ENCODE measurements around the gene CLDN16.

The CLDN16 gene

DNA sequence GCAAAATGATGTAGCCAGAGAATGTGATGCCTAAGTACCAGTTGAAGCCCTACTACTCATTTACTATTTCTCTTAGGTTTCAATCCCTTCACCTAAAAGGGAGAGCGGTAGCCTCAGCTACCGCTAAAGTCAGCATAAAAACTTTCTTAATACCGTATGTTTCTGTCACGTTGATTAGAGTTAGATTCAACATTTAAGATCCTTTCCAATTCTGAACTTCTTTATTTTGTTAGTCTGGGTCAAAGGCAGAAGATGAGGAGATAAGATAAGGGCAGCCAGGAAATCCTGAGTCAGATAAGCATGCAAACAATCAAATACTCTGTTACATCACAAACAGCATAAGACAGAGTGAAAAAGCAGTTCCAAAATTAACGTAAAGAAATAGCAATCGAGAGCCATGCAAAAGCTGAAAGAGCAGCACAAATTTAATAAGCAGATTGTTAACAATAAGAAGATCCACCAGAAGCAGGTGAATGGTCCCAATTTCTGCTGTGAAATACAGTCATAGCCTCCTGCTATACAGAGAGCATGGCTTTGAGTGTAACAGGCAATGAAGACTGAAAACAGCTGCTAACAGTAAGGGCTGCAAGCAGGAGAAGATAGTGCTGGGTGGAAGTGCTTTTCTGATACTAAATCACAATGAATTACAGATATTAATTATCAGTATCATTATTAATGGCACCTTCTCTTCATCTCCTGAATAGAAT, 58.8 kb downstream of the CLDN16 start:
- Histone ChIP-seq H2BK15ac (ENCODE audit: low read depth, poor library complexity, severe bottlenecking) (no peak overlapping the region), H3K14ac (ENCODE audit: low read length in 2 of 2) (no peak overlapping the region), H3K79me1 (replicated peaks; ENCODE audit: low read length, poor library complexity, severe bottlenecking) (no peaks in the 10 kb centered on the region), H3K27me3 (ENCODE audit: control insufficient read depth in 1 of 2, insufficient read depth in 1 of 2, low read length in 2 of 2) (no peaks in the 10 kb centered on the region), H4K91ac (ENCODE audit: low read length) (no peak overlapping the region), H3K9me3 (ENCODE audit: control insufficient read depth, low read length) (no peaks in the 10 kb centered on the region), H2BK5ac (ENCODE audit: low read depth, low read length, poor library complexity, severe bottlenecking) (no peak overlapping the region), H2BK12ac (ENCODE audit: low read length in 2 of 2) (peak overlapping the region in 1 of 2 experiments; percentile 15), H3K4me1 (ENCODE audit: control insufficient read depth, insufficient read depth, low read depth, low read length) (no peaks in the 10 kb centered on the region), H3K23ac (ENCODE audit: low read length in 2 of 2) (no peak overlapping the region), H3K4me3 (ENCODE audit: insufficient read depth in 1 of 2, low read depth in 1 of 2, low read length in 2 of 2) (no peak overlapping the region), H3K9ac (ENCODE audit: low read length) (no peak overlapping the region), H2AFZ (ENCODE audit: low read depth, low read length) (no peak overlapping the region), H4K8ac (ENCODE audit: low read length) (no peak overlapping the region), H3K4me2 (ENCODE audit: low read length, poor library complexity, severe bottlenecking) (no peak overlapping the region), H2AK5ac (ENCODE audit: low read length, severe bottlenecking) (no peak overlapping the region), H2BK120ac (ENCODE audit: low read depth, low read length) (no peak overlapping the region), H3K18ac (ENCODE audit: low read depth in 1 of 2, low read length in 2 of 2) (no peak overlapping the region), H3K27ac (ENCODE audit: low read length, poor library complexity, severe bottlenecking) (no peak overlapping the region), H3K4ac (ENCODE audit: low read depth in 1 of 2, low read length in 2 of 2) (no peak overlapping the region), H3K36me3 (ENCODE audit: control insufficient read depth in 1 of 2, insufficient read depth in 2 of 2, low read depth in 1 of 2, low read length in 2 of 2) (no peaks in the 10 kb centered on the region)
- peak; percentile 31 for DNase-seq
- WGBS: 83% methylated on average over 4 of the region's 6 CpGs

GRCh38 chr3:190448256-190448655, 60.3 kb downstream of the CLDN16 start:
- Histone ChIP-seq H3K4me1 (ENCODE audit: control insufficient read depth, insufficient read depth, low read depth, low read length) (no peaks in the 10 kb centered on the region), H2AFZ (ENCODE audit: low read depth, low read length) (no peak overlapping the region), H2BK15ac (ENCODE audit: low read depth, poor library complexity, severe bottlenecking) (no peak overlapping the region), H2BK12ac (ENCODE audit: low read length in 2 of 2) (no peak overlapping the region), H2AK5ac (ENCODE audit: low read length, severe bottlenecking) (no peak overlapping the region), H4K91ac (ENCODE audit: low read length) (no peak overlapping the region), H3K18ac (ENCODE audit: low read depth in 1 of 2, low read length in 2 of 2) (no peak overlapping the region), H3K9ac (ENCODE audit: low read length) (no peak overlapping the region), H3K23ac (ENCODE audit: low read length in 2 of 2) (no peak overlapping the region), H3K4ac (ENCODE audit: low read depth in 1 of 2, low read length in 2 of 2) (no peak overlapping the region), H3K4me3 (ENCODE audit: insufficient read depth in 1 of 2, low read depth in 1 of 2, low read length in 2 of 2) (no peak overlapping the region), H2BK5ac (ENCODE audit: low read depth, low read length, poor library complexity, severe bottlenecking) (no peak overlapping the region), H4K8ac (ENCODE audit: low read length) (no peak overlapping the region), H3K4me2 (ENCODE audit: low read length, poor library complexity, severe bottlenecking) (no peak overlapping the region), H2BK120ac (ENCODE audit: low read depth, low read length) (no peak overlapping the region), H3K36me3 (ENCODE audit: control insufficient read depth in 1 of 2, insufficient read depth in 2 of 2, low read depth in 1 of 2, low read length in 2 of 2) (no peaks in the 10 kb centered on the region), H3K27me3 (ENCODE audit: control insufficient read depth in 1 of 2, insufficient read depth in 1 of 2, low read length in 2 of 2) (no peaks in the 10 kb centered on the region), H3K9me3 (ENCODE audit: control insufficient read depth, low read length) (no peaks in the 10 kb centered on the region), H3K27ac (ENCODE audit: low read length, poor library complexity, severe bottlenecking) (no peak overlapping the region), H3K79me1 (replicated peaks; ENCODE audit: low read length, poor library complexity, severe bottlenecking) (no peaks in the 10 kb centered on the region), H3K14ac (ENCODE audit: low read length in 2 of 2) (no peak overlapping the region)
- no peak for DNase-seq
- WGBS: 57% methylated on average over 1 of the region's 2 CpGs

- no peak within 1 kb of the TSS for H3K18ac ChIP-seq (ENCODE audit: low read depth in 1 of 2, low read length in 2 of 2)
- no peak for DNase-seq
- no peaks in the 10 kb centered on the region for H3K36me3 ChIP-seq (ENCODE audit: control insufficient read depth in 1 of 2, insufficient read depth in 2 of 2, low read depth in 1 of 2, low read length in 2 of 2)
- no peak within 1 kb of the TSS for H4K8ac ChIP-seq (ENCODE audit: low read length)
- H3K27ac ChIP-seq (ENCODE audit: low read length, poor library complexity, severe bottlenecking): no peak within 1 kb of the TSS
- H3K9me3 ChIP-seq (ENCODE audit: control insufficient read depth, low read length): no peaks in the 10 kb centered on the region
- no peak within 1 kb of the TSS for H2AFZ ChIP-seq (ENCODE audit: low read depth, low read length)
- no peak within 1 kb of the TSS for H3K23ac ChIP-seq (ENCODE audit: low read length in 2 of 2)
- 81% methylated on average over 1 of the region's 1 CpG for WGBS
- H3K4me1 ChIP-seq (ENCODE audit: control insufficient read depth, insufficient read depth, low read depth, low read length): no peaks in the 10 kb centered on the region
- no peak within 1 kb of the TSS for H2BK12ac ChIP-seq (ENCODE audit: low read length in 2 of 2)
- H3K4ac ChIP-seq (ENCODE audit: low read depth in 1 of 2, low read length in 2 of 2): no peak within 1 kb of the TSS
- H2AK5ac ChIP-seq (ENCODE audit: low read length, severe bottlenecking): no peak within 1 kb of the TSS
- H3K9ac ChIP-seq (ENCODE audit: low read length): no peak within 1 kb of the TSS
- no peak within 1 kb of the TSS for H3K4me2 ChIP-seq (ENCODE audit: low read length, poor library complexity, severe bottlenecking)
- H3K4me3 ChIP-seq (ENCODE audit: insufficient read depth in 1 of 2, low read depth in 1 of 2, low read length in 2 of 2): no peak within 1 kb of the TSS
- no peaks in the 10 kb centered on the region for H3K79me1 ChIP-seq (replicated peaks; ENCODE audit: low read length, poor library complexity, severe bottlenecking)
- no peaks in the 10 kb centered on the region for H3K27me3 ChIP-seq (ENCODE audit: control insufficient read depth in 1 of 2, insufficient read depth in 1 of 2, low read length in 2 of 2)
- no peak within 1 kb of the TSS for H2BK120ac ChIP-seq (ENCODE audit: low read depth, low read length)
- no peak within 1 kb of the TSS for H3K14ac ChIP-seq (ENCODE audit: low read length in 2 of 2)
- no peak within 1 kb of the TSS for H2BK5ac ChIP-seq (ENCODE audit: low read depth, low read length, poor library complexity, severe bottlenecking)
- no peak within 1 kb of the TSS for H4K91ac ChIP-seq (ENCODE audit: low read length)
- no peak within 1 kb of the TSS for H2BK15ac ChIP-seq (ENCODE audit: low read depth, poor library complexity, severe bottlenecking)
These were observed 61.8 kb downstream of the CLDN16 start, which contains the start of gene TMEM207 for GRCh38 chr3:190449801-190450200. TSS of gene TMEM207 (minus strand) at chr3:190449901. CDS start at chr3:190449809, 92 bp downstream.

- no peaks in the 10 kb centered on the region for H3K4me1 ChIP-seq (ENCODE audit: control insufficient read depth, insufficient read depth, low read depth, low read length)
- H3K36me3 ChIP-seq (ENCODE audit: control insufficient read depth in 1 of 2, insufficient read depth in 2 of 2, low read depth in 1 of 2, low read length in 2 of 2): no peaks in the 10 kb centered on the region
- no peak overlapping the region for H2BK12ac ChIP-seq (ENCODE audit: low read length in 2 of 2)
- H3K27ac ChIP-seq (ENCODE audit: low read length, poor library complexity, severe bottlenecking): peak overlapping the region; percentile 79
- H2AK5ac ChIP-seq (ENCODE audit: low read length, severe bottlenecking): no peak overlapping the region
- H4K8ac ChIP-seq (ENCODE audit: low read length): no peak overlapping the region
- H2BK15ac ChIP-seq (ENCODE audit: low read depth, poor library complexity, severe bottlenecking): no peak overlapping the region
- 100% methylated on average over 1 of the region's 2 CpGs for WGBS
- no peak overlapping the region for H3K14ac ChIP-seq (ENCODE audit: low read length in 2 of 2)
- H3K4ac ChIP-seq (ENCODE audit: low read depth in 1 of 2, low read length in 2 of 2): no peak overlapping the region
- H3K9me3 ChIP-seq (ENCODE audit: control insufficient read depth, low read length): no peaks in the 10 kb centered on the region
- no peaks in the 10 kb centered on the region for H3K79me1 ChIP-seq (replicated peaks; ENCODE audit: low read length, poor library complexity, severe bottlenecking)
- no peak for DNase-seq
- H3K9ac ChIP-seq (ENCODE audit: low read length): no peak overlapping the region
- H2AFZ ChIP-seq (ENCODE audit: low read depth, low read length): no peak overlapping the region
- H4K91ac ChIP-seq (ENCODE audit: low read length): no peak overlapping the region
- no peaks in the 10 kb centered on the region for H3K27me3 ChIP-seq (ENCODE audit: control insufficient read depth in 1 of 2, insufficient read depth in 1 of 2, low read length in 2 of 2)
- H2BK120ac ChIP-seq (ENCODE audit: low read depth, low read length): no peak overlapping the region
- H3K23ac ChIP-seq (ENCODE audit: low read length in 2 of 2): no peak overlapping the region
- no peak overlapping the region for H3K4me3 ChIP-seq (ENCODE audit: insufficient read depth in 1 of 2, low read depth in 1 of 2, low read length in 2 of 2)
- H3K18ac ChIP-seq (ENCODE audit: low read depth in 1 of 2, low read length in 2 of 2): no peak overlapping the region
- H2BK5ac ChIP-seq (ENCODE audit: low read depth, low read length, poor library complexity, severe bottlenecking): no peak overlapping the region
- H3K4me2 ChIP-seq (ENCODE audit: low read length, poor library complexity, severe bottlenecking): no peak overlapping the region
These were observed 67.9 kb downstream of the CLDN16 start for GRCh38 chr3:190455828-190456227.
